HUES64 (cell line): ENCODE data around the gene SPNS3.

Source experiments
- H3K27ac ChIP-seq: 2 replicates; pipeline ENCODE4 v1.7.0; 2013; ENCODE audit warnings: low read depth, low read length, inconsistent platforms
- H3K27me3 ChIP-seq: 2 replicates; pipeline ENCODE4 v1.6.1; 2013; ENCODE audit warnings: mild to moderate bottlenecking, low read length; ENCODE audit not compliant: insufficient read depth
- H3K36me3 ChIP-seq: 2 replicates; pipeline ENCODE4 v1.6.1; 2013; ENCODE audit warnings: mild to moderate bottlenecking, low read length; ENCODE audit not compliant: insufficient read depth
- H3K4me1 ChIP-seq: 2 replicates; pipeline ENCODE4 v1.6.1; 2013; ENCODE audit warnings: mild to moderate bottlenecking, low read length, moderate library complexity; ENCODE audit not compliant: insufficient read depth
- H3K4me3 ChIP-seq: 2 replicates; pipeline ENCODE4 v1.5.1; 2013; ENCODE audit warnings: mild to moderate bottlenecking, low read length, moderate library complexity
- H3K9ac ChIP-seq: 2 replicates; pipeline ENCODE4 v1.6.1; 2013; ENCODE audit warnings: mild to moderate bottlenecking, low read depth, low read length
- H3K9me3 ChIP-seq: 2 replicates; pipeline ENCODE4 v1.6.1; 2013; ENCODE audit warnings: low read depth, low read length; ENCODE audit not compliant: insufficient read depth
- WGBS: fragments of 150-250, 120-280 bp; methylation state at CpG from one replicate; pipeline ENCODE4 v1.1.7; 2013; ENCODE audit warnings: missing lambda C conversion rate; 5-methylcytosine and 5-hydroxymethylcytosine counted together

SPNS3 gene

GRCh38 chr17:4472286-4472685 is 38.5 kb downstream of the SPNS3 start:
- H3K9ac ChIP-seq, result no peak overlapping the region
- H3K4me1 ChIP-seq, result no peaks in the 10 kb centered on the region
- H3K9me3 ChIP-seq, result no peaks in the 10 kb centered on the region
- H3K27me3 ChIP-seq, result no peaks in the 10 kb centered on the region
- no peaks in the 10 kb centered on the region for H3K36me3 ChIP-seq
- H3K4me3 ChIP-seq, result no peak overlapping the region
- 85% methylated on average over 3 of the region's 3 CpGs for WGBS
- no peak overlapping the region for H3K27ac ChIP-seq

GRCh38 chr17:4474093-4474492 is 40.4 kb downstream of the SPNS3 start:
- no peaks in the 10 kb centered on the region for H3K27me3 ChIP-seq
- H3K4me3 ChIP-seq, result no peak overlapping the region
- no peaks in the 10 kb centered on the region for H3K36me3 ChIP-seq
- H3K27ac ChIP-seq, result no peak overlapping the region
- WGBS, result 91% methylated on average over 13 of the region's 13 CpGs
- no peaks in the 10 kb centered on the region for H3K4me1 ChIP-seq
- no peak overlapping the region for H3K9ac ChIP-seq
- H3K9me3 ChIP-seq, result no peaks in the 10 kb centered on the region

- Histone ChIP-seq H3K27ac (no peak overlapping the region), H3K9me3 (no peaks in the 10 kb centered on the region), H3K9ac (no peak overlapping the region), H3K27me3 (no peaks in the 10 kb centered on the region), H3K36me3 (no peaks in the 10 kb centered on the region), H3K4me3 (no peak overlapping the region), H3K4me1 (no peaks in the 10 kb centered on the region)
- WGBS, result 91% methylated on average over 9 of the region's 9 CpGs
Measured at GRCh38 chr17:4475001-4475400, 41.3 kb downstream of the SPNS3 start.

- Histone ChIP-seq H3K36me3 (no peaks in the 10 kb centered on the region), H3K27me3 (no peaks in the 10 kb centered on the region), H3K4me3 (no peak overlapping the region), H3K9ac (no peak overlapping the region), H3K9me3 (no peaks in the 10 kb centered on the region), H3K4me1 (no peaks in the 10 kb centered on the region), H3K27ac (no peak overlapping the region)
- 86% methylated on average over 7 of the region's 7 CpGs for WGBS
Measured at GRCh38 chr17:4475463-4475862, 41.7 kb downstream of the SPNS3 start.

GRCh38 chr17:4476017-4476416 is 42.3 kb downstream of the SPNS3 start:
- Histone ChIP-seq H3K27ac (no peak overlapping the region), H3K27me3 (no peaks in the 10 kb centered on the region), H3K4me3 (no peak overlapping the region), H3K9ac (no peak overlapping the region), H3K9me3 (no peaks in the 10 kb centered on the region), H3K4me1 (0 out of 2 replicates have a peak, but pooled peaks cover 4% of the 10 kb centered on the region), H3K36me3 (no peaks in the 10 kb centered on the region)
- 94% methylated on average over 14 of the region's 14 CpGs for WGBS

GRCh38 chr17:4476511-4477070 is 42.9 kb downstream of the SPNS3 start:
- Histone ChIP-seq H3K36me3 (no peaks in the 10 kb centered on the region), H3K9ac (no peak overlapping the region), H3K9me3 (no peaks in the 10 kb centered on the region), H3K27me3 (no peaks in the 10 kb centered on the region), H3K4me3 (no peak overlapping the region), H3K27ac (no peak overlapping the region), H3K4me1 (0 out of 2 replicates have a peak, but pooled peaks cover 6% of the 10 kb centered on the region)
- 89% methylated on average over 19 of the region's 19 CpGs for WGBS

- no peaks in the 10 kb centered on the region for H3K9me3 ChIP-seq
- H3K36me3 ChIP-seq, result no peaks in the 10 kb centered on the region
- H3K4me3 ChIP-seq, result no peak overlapping the region
- H3K4me1 ChIP-seq, result 0 out of 2 replicates have a peak, but pooled peaks cover 6% of the 10 kb centered on the region
- H3K9ac ChIP-seq, result no peak overlapping the region
- H3K27ac ChIP-seq, result no peak overlapping the region
- no peaks in the 10 kb centered on the region for H3K27me3 ChIP-seq
- 77% methylated on average over 10 of the region's 10 CpGs for WGBS
Measured at GRCh38 chr17:4477255-4477791, 43.6 kb downstream of the SPNS3 start.

- Histone ChIP-seq H3K4me1 (0 out of 2 replicates have a peak, but pooled peaks cover 6% of the 10 kb centered on the region), H3K36me3 (no peaks in the 10 kb centered on the region), H3K27me3 (no peaks in the 10 kb centered on the region), H3K9me3 (no peaks in the 10 kb centered on the region), H3K4me3 (no peak overlapping the region), H3K9ac (no peak overlapping the region), H3K27ac (no peak overlapping the region)
- WGBS, result 93% methylated on average over 10 of the region's 11 CpGs
Measured at GRCh38 chr17:4478318-4478830, 44.6 kb downstream of the SPNS3 start.

- Histone ChIP-seq H3K36me3 (no peaks in the 10 kb centered on the region), H3K4me3 (no peak overlapping the region), H3K27ac (no peak overlapping the region), H3K4me1 (0 out of 2 replicates have a peak, but pooled peaks cover 6% of the 10 kb centered on the region), H3K9me3 (no peaks in the 10 kb centered on the region), H3K27me3 (no peaks in the 10 kb centered on the region), H3K9ac (no peak overlapping the region)
- 90% methylated on average over 7 of the region's 8 CpGs for WGBS
Measured at GRCh38 chr17:4479340-4479981, 45.7 kb downstream of the SPNS3 start.

GRCh38 chr17:4479982-4480751 is 46.4 kb downstream of the SPNS3 start:
- no peaks in the 10 kb centered on the region for H3K36me3 ChIP-seq
- 0 out of 2 replicates have a peak, but pooled peaks cover 6% of the 10 kb centered on the region for H3K4me1 ChIP-seq
- WGBS, result 80% methylated on average over 13 of the region's 13 CpGs
- H3K4me3 ChIP-seq, result no peak overlapping the region
- H3K9ac ChIP-seq, result no peak overlapping the region
- H3K27ac ChIP-seq, result no peak overlapping the region
- H3K9me3 ChIP-seq, result no peaks in the 10 kb centered on the region
- no peaks in the 10 kb centered on the region for H3K27me3 ChIP-seq
